Tibial artery (tissue), 4 donors: Measurements from ENCODE around the gene POLR2E.

ENCODE experiments used
- DNase-seq, 2 donors: peaks; one replicate each; pipeline ENCODE4 v3.0.0-alpha.2; 2019
- H3K27ac ChIP-seq, 2 donors: fragments of 200-600 bp; sonication (generic) in 1 of 2; 1 replicate in 1 of 2; 2 replicates in 1 of 2; pipeline ENCODE4 v1.5.1; 2018 to 2019; ENCODE audit warnings: mild to moderate bottlenecking in 1 of 2
- H3K27me3 ChIP-seq, 2 donors: fragments of 200-600 bp; sonication (generic) in 1 of 2; one replicate each; pipeline versions ENCODE4 v1.5.1 to v1.6.0; 2016 to 2019
- H3K36me3 ChIP-seq, 3 donors: fragments of 200-600 bp; sonication (generic) in 2 of 3; one replicate each; pipeline ENCODE4 v1.5.1; 2016 to 2019; ENCODE audit warnings: mild to moderate bottlenecking in 2 of 3
- H3K4me1 ChIP-seq, 4 donors: fragments of 200-600 bp; sonication (generic) in 2 of 4; 1 replicate in 3 of 4; 2 replicates in 1 of 4; pipeline ENCODE4 v1.5.1; 2016 to 2019
- H3K4me3 ChIP-seq, 2 donors: fragments of 200-600 bp; sonication (generic) in 1 of 2; 1 replicate in 1 of 2; 2 replicates in 1 of 2; pipeline ENCODE4 v1.5.1; 2018 to 2019; ENCODE audit warnings: mild to moderate bottlenecking in 2 of 2
- H3K9me3 ChIP-seq, 3 donors: fragments of 200-600 bp; sonication (generic) in 1 of 3; one replicate each; pipeline ENCODE4 v1.5.1; 2016 to 2019
- CTCF ChIP-seq, 2 experiments: fragments of 200-600 bp in 1 of 2; fragments of 450-650 bp in 1 of 2; IDR thresholded peaks; one replicate each; pipeline ENCODE4 v1.5.1; 2017 to 2019; ENCODE audit warnings: antibody characterized with exemption in 2 of 2, mild to moderate bottlenecking in 1 of 2, moderate library complexity in 1 of 2
- intact Hi-C: fragments of 100-400 bp; cut with DNase I; formaldehyde crosslinking; loops from one replicate; pipeline ENCODE4 v1.15.0; 2023; ENCODE audit warnings: low total_unique reads

Gene POLR2E

GRCh38 chr19:1110809-1111640, 15.8 kb upstream of the POLR2E start:
- H3K27me3 ChIP-seq, result no peaks in the 10 kb centered on the region
- no peaks in the 10 kb centered on the region for H3K9me3 ChIP-seq
- intact Hi-C loops, result loop anchor here (5.0 kb wide), 1 partner anchor 81 kb away; no protein-coding TSS in a partner anchor
- H3K27ac ChIP-seq, result peak overlapping the region; percentile 76 to 84
- DNase-seq, result no peak
- H3K4me3 ChIP-seq, result no peak overlapping the region
- H3K4me1 ChIP-seq, result peaks cover 0 to 43% (median 31%) of the 10 kb centered on the region in 4 donors
- H3K36me3 ChIP-seq, result peaks cover 36 to 94% (median 93%) of the 10 kb centered on the region in 3 donors
- TF ChIP-seq CTCF (IDR thresholded peaks at IDR 0.05), result no peak

GRCh38 chr19:1109697-1110671, 14.8 kb upstream of the POLR2E start:
- intact Hi-C loops, result loop anchor here (5.0 to 10.0 kb wide), 2 partner anchors 82 to 185 kb away; partner anchors contain the start of gene ARID3A
- no peak for TF ChIP-seq CTCF (IDR thresholded peaks at IDR 0.05)
- Histone ChIP-seq H3K9me3 (no peaks in the 10 kb centered on the region), H3K36me3 (peaks cover 32 to 94% (median 91%) of the 10 kb centered on the region in 3 donors), H3K4me3 (no peak overlapping the region), H3K4me1 (peaks cover 7 to 53% (median 42%) of the 10 kb centered on the region in 4 donors), H3K27me3 (no peaks in the 10 kb centered on the region), H3K27ac (no peak overlapping the region)
- DNase-seq, result no peak

GRCh38 chr19:1109032-1109551, 13.9 kb upstream of the POLR2E start:
- Histone ChIP-seq H3K27me3 (no peaks in the 10 kb centered on the region), H3K36me3 (peaks cover 32 to 86% (median 84%) of the 10 kb centered on the region in 3 donors), H3K4me3 (no peak overlapping the region), H3K9me3 (no peaks in the 10 kb centered on the region), H3K4me1 (peaks cover 7 to 54% (median 37%) of the 10 kb centered on the region in 4 donors), H3K27ac (no peak overlapping the region)
- intact Hi-C loops, result loop anchor here (10.0 kb wide), 1 partner anchor 184 kb away; the partner anchor contains the start of gene ARID3A
- DNase-seq, result no peak
- no peak for TF ChIP-seq CTCF (IDR thresholded peaks at IDR 0.05)

GRCh38 chr19:1108291-1109031, 13.3 kb upstream of the POLR2E start:
- no peak overlapping the region for H3K4me3 ChIP-seq
- H3K36me3 ChIP-seq, result peaks cover 32 to 81% (median 79%) of the 10 kb centered on the region in 3 donors
- H3K9me3 ChIP-seq, result no peaks in the 10 kb centered on the region
- no peaks in the 10 kb centered on the region for H3K27me3 ChIP-seq
- DNase-seq, result no peak
- H3K27ac ChIP-seq, result no peak overlapping the region
- no peak for TF ChIP-seq CTCF (IDR thresholded peaks at IDR 0.05)
- H3K4me1 ChIP-seq, result peaks cover 7 to 49% (median 32%) of the 10 kb centered on the region in 4 donors
- intact Hi-C loops, result loop anchor here (10.0 kb wide), 1 partner anchor 184 kb away; the partner anchor contains the start of gene ARID3A
